Measurements from ENCODE around the gene ARHGAP36. TPM values are rescaled to one million over a fixed set of nuclear protein-coding genes. Genes with fewer than 3 reads are reported as not detected.
A peak's percentile ranks its signal among the peaks of the same experiment; 100 is the strongest.

Gene ARHGAP36
- total RNA-seq, 1 donor from 2014 or later: not detected

GRCh38 chrX:131061306-131061705 is 3.2 kb downstream of the ARHGAP36 start:
- no peak overlapping the region for H3K4me3 ChIP-seq
- H3K4me1 ChIP-seq: no peaks in the 10 kb centered on the region
- H3K27ac ChIP-seq: no peak overlapping the region
- Mint-ChIP-seq H3K27ac (no peak overlapping the region), H3K4me3 (no peak overlapping the region), H3K4me1 (peaks cover 27% of the 10 kb centered on the region), H3K9me3 (no peaks in the 10 kb centered on the region), H3K27me3 (ENCODE audit: insufficient read depth, low read depth) (peaks cover 46% of the 10 kb centered on the region), H3K36me3 (no peaks in the 10 kb centered on the region)
- no peak overlapping the region for H2AFZ ChIP-seq (replicated peaks)
- H3K27me3 ChIP-seq: peaks cover 51% of the 10 kb centered on the region
- no peaks in the 10 kb centered on the region for H3K9me3 ChIP-seq (ENCODE audit: low read depth)
- no peak overlapping the region for H3K4me2 ChIP-seq
- no peak overlapping the region for H3K9ac ChIP-seq
- TF ChIP-seq, protein P1, sequence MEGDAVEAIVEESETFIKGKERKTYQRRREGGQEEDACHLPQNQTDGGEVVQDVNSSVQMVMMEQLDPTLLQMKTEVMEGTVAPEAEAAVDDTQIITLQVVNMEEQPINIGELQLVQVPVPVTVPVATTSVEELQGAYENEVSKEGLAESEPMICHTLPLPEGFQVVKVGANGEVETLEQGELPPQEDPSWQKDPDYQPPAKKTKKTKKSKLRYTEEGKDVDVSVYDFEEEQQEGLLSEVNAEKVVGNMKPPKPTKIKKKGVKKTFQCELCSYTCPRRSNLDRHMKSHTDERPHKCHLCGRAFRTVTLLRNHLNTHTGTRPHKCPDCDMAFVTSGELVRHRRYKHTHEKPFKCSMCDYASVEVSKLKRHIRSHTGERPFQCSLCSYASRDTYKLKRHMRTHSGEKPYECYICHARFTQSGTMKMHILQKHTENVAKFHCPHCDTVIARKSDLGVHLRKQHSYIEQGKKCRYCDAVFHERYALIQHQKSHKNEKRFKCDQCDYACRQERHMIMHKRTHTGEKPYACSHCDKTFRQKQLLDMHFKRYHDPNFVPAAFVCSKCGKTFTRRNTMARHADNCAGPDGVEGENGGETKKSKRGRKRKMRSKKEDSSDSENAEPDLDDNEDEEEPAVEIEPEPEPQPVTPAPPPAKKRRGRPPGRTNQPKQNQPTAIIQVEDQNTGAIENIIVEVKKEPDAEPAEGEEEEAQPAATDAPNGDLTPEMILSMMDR (IDR thresholded peaks at IDR 0.05): no peak
- TF ChIP-seq EZH2 (IDR thresholded peaks at IDR 0.05) (no peak), EZH2phosphoT487 (IDR thresholded peaks at IDR 0.05) (no peak)
- H3K36me3 ChIP-seq: no peaks in the 10 kb centered on the region
- DNase-seq (ENCODE audit: low spot score): no peak
- H3F3A ChIP-seq (ENCODE audit: low read depth): no peaks in the 10 kb centered on the region
- H4K20me1 ChIP-seq (ENCODE audit: low read depth): peaks cover 4% of the 10 kb centered on the region
- no peaks in the 10 kb centered on the region for H3K79me2 ChIP-seq (ENCODE audit: low read depth)

DNA sequence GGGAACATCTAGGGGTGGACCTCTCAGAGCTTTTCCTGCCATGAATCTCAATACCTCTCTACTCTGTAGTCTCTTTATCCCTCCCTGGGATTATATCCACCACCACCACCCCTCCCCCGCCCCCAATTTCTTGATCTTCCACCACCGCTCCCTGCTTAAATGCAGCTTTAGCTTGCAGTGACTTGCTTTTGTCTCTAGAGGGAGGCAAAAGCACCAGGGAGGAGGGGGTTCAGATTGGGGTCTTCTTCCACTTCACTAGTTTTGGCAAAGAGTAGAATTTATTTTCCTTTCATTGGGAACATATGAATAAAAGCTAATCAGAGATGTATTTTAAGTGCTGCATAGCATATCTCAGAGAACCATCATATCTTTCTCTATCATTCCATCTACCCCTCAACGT is 5.5 kb downstream of the ARHGAP36 start:
- H3K9me3 ChIP-seq (ENCODE audit: low read depth): no peaks in the 10 kb centered on the region
- peaks cover 31% of the 10 kb centered on the region for H3K4me1 Mint-ChIP-seq
- no peak overlapping the region for H3K9ac ChIP-seq
- H3K9me3 Mint-ChIP-seq: no peaks in the 10 kb centered on the region
- H3K27me3 ChIP-seq: peaks cover 51% of the 10 kb centered on the region
- peaks cover 12% of the 10 kb centered on the region for H4K20me1 ChIP-seq (ENCODE audit: low read depth)
- no peaks in the 10 kb centered on the region for H3K36me3 Mint-ChIP-seq
- TF ChIP-seq, protein P1 (IDR thresholded peaks at IDR 0.05): peak; percentile 57
- TF ChIP-seq EZH2 (IDR thresholded peaks at IDR 0.05): no peak
- no peak for TF ChIP-seq EZH2phosphoT487 (IDR thresholded peaks at IDR 0.05)
- H2AFZ ChIP-seq (replicated peaks): no peak overlapping the region
- H3K4me3 ChIP-seq: no peak overlapping the region
- no peak overlapping the region for H3K4me2 ChIP-seq
- no peaks in the 10 kb centered on the region for H3K79me2 ChIP-seq (ENCODE audit: low read depth)
- H3F3A ChIP-seq (ENCODE audit: low read depth): no peaks in the 10 kb centered on the region
- H3K27ac Mint-ChIP-seq: no peak overlapping the region
- H3K27me3 Mint-ChIP-seq (ENCODE audit: insufficient read depth, low read depth): peaks cover 38% of the 10 kb centered on the region
- H3K36me3 ChIP-seq: no peaks in the 10 kb centered on the region
- H3K4me3 Mint-ChIP-seq: peak overlapping the region; percentile 28
- H3K4me1 ChIP-seq: peaks cover 3% of the 10 kb centered on the region
- DNase-seq (ENCODE audit: low spot score): peak; percentile 47
- H3K27ac ChIP-seq: no peak overlapping the region

DNA sequence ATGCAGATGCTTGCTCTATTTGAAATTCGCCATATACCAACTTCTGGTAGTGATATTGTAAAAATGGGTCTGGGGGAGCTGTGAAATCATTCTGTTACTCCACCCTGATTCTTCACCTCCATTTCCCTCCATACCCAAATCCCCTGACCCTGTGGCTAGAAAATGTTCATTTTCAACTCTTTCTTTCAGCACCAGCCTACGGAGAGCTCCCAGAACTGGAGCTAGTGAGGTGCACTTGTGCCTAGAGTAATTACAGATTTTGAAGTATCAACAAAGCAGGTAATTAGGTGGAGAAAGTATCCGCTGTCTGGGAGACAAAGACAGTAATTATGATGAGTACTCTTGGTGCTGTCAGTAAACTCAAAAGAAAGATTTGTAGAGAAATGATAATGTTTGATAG is 8.1 kb downstream of the ARHGAP36 start:
- H3K36me3 Mint-ChIP-seq: no peaks in the 10 kb centered on the region
- peaks cover 25% of the 10 kb centered on the region for H3K4me1 Mint-ChIP-seq
- H3K36me3 ChIP-seq: no peaks in the 10 kb centered on the region
- H3K27ac ChIP-seq: no peak overlapping the region
- no peak for DNase-seq (ENCODE audit: low spot score)
- peak overlapping the region; percentile 11 for H3K4me3 Mint-ChIP-seq
- no peaks in the 10 kb centered on the region for H3K9me3 ChIP-seq (ENCODE audit: low read depth)
- peaks cover 30% of the 10 kb centered on the region for H3K27me3 Mint-ChIP-seq (ENCODE audit: insufficient read depth, low read depth)
- no peak for TF ChIP-seq EZH2 (IDR thresholded peaks at IDR 0.05)
- TF ChIP-seq, protein P1 (IDR thresholded peaks at IDR 0.05): no peak
- TF ChIP-seq EZH2phosphoT487 (IDR thresholded peaks at IDR 0.05): no peak
- peaks cover 54% of the 10 kb centered on the region for H3K27me3 ChIP-seq
- no peaks in the 10 kb centered on the region for H3F3A ChIP-seq (ENCODE audit: low read depth)
- H2AFZ ChIP-seq (replicated peaks): no peak overlapping the region
- H3K9ac ChIP-seq: no peak overlapping the region
- no peak overlapping the region for H3K27ac Mint-ChIP-seq
- H3K4me2 ChIP-seq: no peak overlapping the region
- H3K79me2 ChIP-seq (ENCODE audit: low read depth): no peaks in the 10 kb centered on the region
- H3K4me1 ChIP-seq: peaks cover 3% of the 10 kb centered on the region
- H4K20me1 ChIP-seq (ENCODE audit: low read depth): peaks cover 9% of the 10 kb centered on the region
- H3K4me3 ChIP-seq: no peak overlapping the region
- no peaks in the 10 kb centered on the region for H3K9me3 Mint-ChIP-seq
